Parathyroid adenoma (tissue), 2 donors: ENCODE data around the gene R3HDM2.
"Not testable (repeated sequence)": the region's sequence is repeated elsewhere in the genome, so short reads cannot be mapped to it uniquely, and the experiment has no call there.

Experiments
- H2AFZ ChIP-seq: fragments of 300-600 bp; sonication (generic); one replicate; pipeline ENCODE4 v1.7.0; 2017; ENCODE audit warnings: antibody characterized with exemption, mild to moderate bottlenecking
- H3K27ac ChIP-seq: fragments of 300-600 bp; sonication (generic); one replicate; pipeline ENCODE4 v1.7.0; 2017
- H3K27me3 ChIP-seq: fragments of 300-600 bp; sonication (generic); one replicate; pipeline ENCODE4 v1.7.0; 2017; ENCODE audit warnings: low read length; ENCODE audit not compliant: control insufficient read depth, insufficient read depth
- H3K36me3 ChIP-seq: fragments of 300-600 bp; sonication (generic); one replicate; pipeline ENCODE4 v1.7.0; 2017; ENCODE audit warnings: low read length; ENCODE audit not compliant: control insufficient read depth, insufficient read depth
- H3K4me1 ChIP-seq: fragments of 300-600 bp; sonication (generic); one replicate; pipeline ENCODE4 v1.7.0; 2017; ENCODE audit warnings: control low read depth
- H3K4me2 ChIP-seq: fragments of 300-600 bp; sonication (generic); one replicate; pipeline ENCODE4 v1.7.0; 2017; ENCODE audit warnings: low read length
- H3K4me3 ChIP-seq: fragments of 300-600 bp; sonication (generic); one replicate; pipeline ENCODE4 v1.7.0; 2017; ENCODE audit warnings: low read depth, low read length
- H3K79me2 ChIP-seq: fragments of 300-600 bp; sonication (generic); one replicate; pipeline ENCODE4 v1.7.0; 2017; ENCODE audit warnings: control low read depth
- H3K9ac ChIP-seq: fragments of 300-600 bp; sonication (generic); one replicate; pipeline ENCODE4 v1.7.0; 2017; ENCODE audit warnings: mild to moderate bottlenecking
- H3K9me3 ChIP-seq: fragments of 300-600 bp; sonication (generic); one replicate; pipeline ENCODE4 v1.7.0; 2017; ENCODE audit warnings: low read length; ENCODE audit not compliant: control insufficient read depth
- TF ChIP-seq, protein P1 (sequence below): fragments of 300-600 bp; sonication (generic); IDR thresholded peaks from one replicate; pipeline ENCODE4 v1.7.0; 2017; ENCODE audit warnings: antibody characterized with exemption, mild to moderate bottlenecking
- donor health status: primary hyperparathyroidism.

R3HDM2 gene

DNA sequence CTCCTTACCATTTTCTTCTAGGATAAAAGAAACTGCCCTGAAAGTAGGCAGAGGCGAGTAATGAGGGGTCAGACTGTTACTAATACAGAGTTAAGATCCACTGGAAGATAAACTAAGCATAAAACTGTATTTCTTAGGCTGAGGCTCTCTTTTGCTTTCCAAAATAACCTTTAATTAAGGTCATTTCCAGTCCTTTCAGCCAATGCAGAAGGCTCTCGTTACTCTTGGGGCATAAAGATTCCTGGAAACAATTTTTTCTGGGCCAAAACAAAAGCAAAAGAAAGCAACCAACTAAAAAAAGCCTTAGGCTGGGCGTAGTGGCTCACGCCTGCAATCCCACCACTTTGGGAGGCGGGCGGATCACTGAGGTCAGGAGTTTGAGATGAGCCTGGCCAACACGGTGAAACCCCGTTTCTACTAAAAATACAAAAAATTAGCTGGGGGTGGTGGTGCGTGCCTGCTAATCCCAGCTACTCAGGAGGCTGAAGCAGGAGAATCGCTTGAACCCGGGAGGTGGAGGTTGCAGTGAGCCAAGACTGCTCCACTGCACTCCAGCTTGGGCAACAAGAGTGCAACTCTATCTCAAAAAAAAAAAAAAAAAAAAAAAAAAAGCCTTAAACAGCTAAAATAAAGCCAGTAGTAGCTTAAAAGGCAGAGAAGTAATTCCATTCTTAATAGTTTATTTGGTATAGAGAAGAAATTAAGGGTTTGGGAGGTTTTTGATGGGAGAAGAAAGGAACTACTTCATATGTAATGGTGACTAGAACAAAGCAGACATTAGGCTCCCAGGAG lies 111.0 kb downstream of the R3HDM2 start:
- H3K79me2 ChIP-seq, result peaks cover 4% of the 10 kb centered on the region
- no peaks in the 10 kb centered on the region for H3K36me3 ChIP-seq
- H3K4me1 ChIP-seq, result no peaks in the 10 kb centered on the region
- no peak overlapping the region for H2AFZ ChIP-seq
- TF ChIP-seq, protein P1, sequence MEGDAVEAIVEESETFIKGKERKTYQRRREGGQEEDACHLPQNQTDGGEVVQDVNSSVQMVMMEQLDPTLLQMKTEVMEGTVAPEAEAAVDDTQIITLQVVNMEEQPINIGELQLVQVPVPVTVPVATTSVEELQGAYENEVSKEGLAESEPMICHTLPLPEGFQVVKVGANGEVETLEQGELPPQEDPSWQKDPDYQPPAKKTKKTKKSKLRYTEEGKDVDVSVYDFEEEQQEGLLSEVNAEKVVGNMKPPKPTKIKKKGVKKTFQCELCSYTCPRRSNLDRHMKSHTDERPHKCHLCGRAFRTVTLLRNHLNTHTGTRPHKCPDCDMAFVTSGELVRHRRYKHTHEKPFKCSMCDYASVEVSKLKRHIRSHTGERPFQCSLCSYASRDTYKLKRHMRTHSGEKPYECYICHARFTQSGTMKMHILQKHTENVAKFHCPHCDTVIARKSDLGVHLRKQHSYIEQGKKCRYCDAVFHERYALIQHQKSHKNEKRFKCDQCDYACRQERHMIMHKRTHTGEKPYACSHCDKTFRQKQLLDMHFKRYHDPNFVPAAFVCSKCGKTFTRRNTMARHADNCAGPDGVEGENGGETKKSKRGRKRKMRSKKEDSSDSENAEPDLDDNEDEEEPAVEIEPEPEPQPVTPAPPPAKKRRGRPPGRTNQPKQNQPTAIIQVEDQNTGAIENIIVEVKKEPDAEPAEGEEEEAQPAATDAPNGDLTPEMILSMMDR, result no peak
- no peak overlapping the region for H3K4me3 ChIP-seq
- H3K9ac ChIP-seq, result no peak overlapping the region
- H3K27me3 ChIP-seq, result no peaks in the 10 kb centered on the region
- H3K4me2 ChIP-seq, result no peak overlapping the region
- H3K27ac ChIP-seq, result peak overlapping the region; percentile 5
- no peaks in the 10 kb centered on the region for H3K9me3 ChIP-seq

DNA sequence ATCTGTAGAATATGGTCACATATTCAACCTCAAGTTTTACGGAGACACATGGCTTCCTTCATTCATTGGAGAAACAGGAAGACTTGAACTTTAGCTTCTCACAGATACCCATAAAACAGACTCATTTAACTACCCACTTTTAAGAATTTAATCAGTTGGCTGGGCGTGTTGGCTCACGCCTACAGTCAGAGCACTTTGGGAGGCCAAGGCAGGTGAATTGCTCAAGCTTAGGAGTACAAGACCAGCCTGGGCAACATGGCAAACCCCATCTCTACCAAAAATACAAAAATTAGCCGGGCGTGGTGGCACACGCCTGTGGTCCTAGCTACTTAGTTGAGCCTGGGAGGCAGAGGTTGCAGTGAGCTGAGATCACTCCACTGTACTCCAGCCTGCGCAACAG lies 115.2 kb downstream of the R3HDM2 start:
- TF ChIP-seq, protein P1, result no peak
- Histone ChIP-seq H3K4me2 (no peak overlapping the region), H3K79me2 (peaks cover 2% of the 10 kb centered on the region), H3K27ac (no peak overlapping the region), H2AFZ (no peak overlapping the region), H3K4me1 (no peaks in the 10 kb centered on the region), H3K9ac (no peak overlapping the region), H3K27me3 (no peaks in the 10 kb centered on the region), H3K9me3 (no peaks in the 10 kb centered on the region), H3K36me3 (no peaks in the 10 kb centered on the region), H3K4me3 (no peak overlapping the region)

DNA sequence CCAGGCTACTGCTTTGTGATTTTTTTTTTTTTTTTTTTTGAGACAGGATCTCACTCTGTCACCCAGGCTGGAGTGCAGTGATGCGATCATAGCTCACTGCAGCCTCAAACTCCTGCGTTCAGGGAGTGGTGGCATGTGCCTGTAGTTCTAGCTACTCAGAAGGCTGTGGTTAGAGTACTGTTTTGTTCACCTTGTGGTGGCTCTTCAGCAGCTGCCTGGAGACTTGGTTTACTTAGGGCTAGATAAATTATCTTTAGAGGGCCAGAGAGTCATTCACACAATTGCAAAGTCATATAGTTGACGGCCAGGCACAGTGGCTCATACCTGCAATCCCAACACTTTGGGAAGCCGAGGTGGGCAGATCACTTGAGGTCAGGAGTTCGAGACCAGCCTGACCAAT lies 118.6 kb downstream of the R3HDM2 start:
- H3K4me2 ChIP-seq, H3K4me1 ChIP-seq, H3K9ac ChIP-seq, H3K9me3 ChIP-seq, H3K36me3 ChIP-seq, H3K79me2 ChIP-seq, H3K4me3 ChIP-seq, H2AFZ ChIP-seq, H3K27ac ChIP-seq, H3K27me3 ChIP-seq: not testable (repeated sequence)

GRCh38 chr12:57309420-57309819 lies 121.4 kb downstream of the R3HDM2 start:
- H3K4me2 ChIP-seq, result no peak overlapping the region
- H3K79me2 ChIP-seq, result no peaks in the 10 kb centered on the region
- H3K9me3 ChIP-seq, result no peaks in the 10 kb centered on the region
- H3K27ac ChIP-seq, result no peak overlapping the region
- no peaks in the 10 kb centered on the region for H3K4me1 ChIP-seq
- TF ChIP-seq, protein P1, result no peak
- H3K27me3 ChIP-seq, result no peaks in the 10 kb centered on the region
- no peaks in the 10 kb centered on the region for H3K36me3 ChIP-seq
- H3K4me3 ChIP-seq, result no peak overlapping the region
- H3K9ac ChIP-seq, result no peak overlapping the region
- no peak overlapping the region for H2AFZ ChIP-seq

GRCh38 chr12:57300961-57301584 lies 129.8 kb downstream of the R3HDM2 start:
- Histone ChIP-seq H2AFZ (no peak overlapping the region), H3K9me3 (no peaks in the 10 kb centered on the region), H3K9ac (no peak overlapping the region), H3K4me3 (no peak overlapping the region), H3K4me2 (no peak overlapping the region), H3K27me3 (no peaks in the 10 kb centered on the region), H3K79me2 (no peaks in the 10 kb centered on the region), H3K4me1 (no peaks in the 10 kb centered on the region), H3K27ac (no peak overlapping the region), H3K36me3 (no peaks in the 10 kb centered on the region)
- TF ChIP-seq, protein P1, result no peak
